Activated B cell treated with CpG ODN at 0.5 μM for 24 hours (primary cell): ENCODE results near the gene NUDT3. TPM values are rescaled to one million over a fixed set of nuclear protein-coding genes. Genes with fewer than 3 reads are reported as not detected.
A peak's percentile ranks its signal among the peaks of the same experiment; 100 is the strongest.
"Not testable (repeated sequence)": the region's sequence is repeated elsewhere in the genome, so short reads cannot be mapped to it uniquely, and the experiment has no call there.

Experiments
- ATAC-seq: fragments of 200-7000 bp; cut with Tn5 transposase; one replicate; pipeline ENCODE4 v1.10.0; 2021; ENCODE audit warnings: low read depth, mild to moderate bottlenecking, moderate library complexity
- CTCF ChIA-PET: fragments of 350-600 bp; sonication (Branson Sonifier 250); formaldehyde crosslinking; loops from one replicate; lab custom pipeline; 2021; ENCODE audit warnings: antibody characterized with exemption; lab: Charles Lee
- POLR2A ChIA-PET: fragments of 350-600 bp; sonication (Branson Sonifier 250); formaldehyde crosslinking; loops from one replicate; lab custom pipeline; 2021; ENCODE audit warnings: antibody characterized with exemption; lab: Charles Lee
- DNase-seq: peaks from one replicate; pipeline ENCODE4 v3.0.0; 2022
- H3K27ac Mint-ChIP-seq: one replicate; pipeline ENCODE4 v1.8.0; 2020; ENCODE audit warnings: mixed read lengths
- H3K27me3 Mint-ChIP-seq: one replicate; pipeline ENCODE4 v1.8.0; 2021; ENCODE audit warnings: mixed read lengths
- H3K36me3 Mint-ChIP-seq: one replicate; pipeline ENCODE4 v1.8.0; 2021; ENCODE audit warnings: low read depth, mixed read lengths
- H3K4me1 Mint-ChIP-seq: one replicate; pipeline ENCODE4 v1.8.0; 2021; ENCODE audit warnings: mixed read lengths
- H3K4me3 Mint-ChIP-seq: one replicate; pipeline ENCODE4 v1.8.0; 2020; ENCODE audit warnings: mild to moderate bottlenecking, mixed read lengths
- H3K9me3 Mint-ChIP-seq: one replicate; pipeline ENCODE4 v1.8.0; 2020; ENCODE audit warnings: mixed read lengths
- CTCF ChIP-seq: fragments of 200-600 bp; IDR thresholded peaks from one replicate; pipeline ENCODE4 v1.8.0; 2022; ENCODE audit warnings: antibody characterized with exemption, mild to moderate bottlenecking
- intact Hi-C: fragments of 100-400 bp; cut with micrococcal nuclease; formaldehyde crosslinking; loops from one replicate; pipeline ENCODE4 v1.15.1; 2024
- total RNA-seq: library from RNA; stranded (reverse); gene quantifications from 2 replicates; pipeline ENCODE4 v1.2.3, GENCODE V29; 2022

Gene NUDT3
- total RNA-seq, 1 donor from 2014 or later: 27.0 TPM

- no peaks in the 10 kb centered on the region for H3K9me3 Mint-ChIP-seq
- H3K27ac Mint-ChIP-seq: no peak overlapping the region
- no peak overlapping the region for H3K4me3 Mint-ChIP-seq
- ATAC-seq (no peak), DNase-seq (no peak)
- no peaks in the 10 kb centered on the region for H3K27me3 Mint-ChIP-seq
- no peak for TF ChIP-seq CTCF
- POLR2A ChIA-PET: no interaction called here
- peaks cover 11% of the 10 kb centered on the region for H3K36me3 Mint-ChIP-seq
- CTCF ChIA-PET: no interaction called here
- intact Hi-C loops: no loop called here
- peaks cover 34% of the 10 kb centered on the region for H3K4me1 Mint-ChIP-seq
Measured at GRCh38 chr6:34276191-34276590, 116.3 kb downstream of the NUDT3 start.

GRCh38 chr6:34275128-34275804 lies 117.2 kb downstream of the NUDT3 start:
- DNase-seq (no peak), ATAC-seq (no peak)
- Mint-ChIP-seq H3K4me3 (no peak overlapping the region), H3K36me3 (peaks cover 5% of the 10 kb centered on the region), H3K27me3 (no peaks in the 10 kb centered on the region), H3K27ac (peak overlapping the region; percentile 42), H3K9me3 (no peaks in the 10 kb centered on the region), H3K4me1 (peaks cover 35% of the 10 kb centered on the region)
- TF ChIP-seq CTCF: no peak
- CTCF ChIA-PET: no interaction called here
- POLR2A ChIA-PET: no interaction called here
- intact Hi-C loops: no loop called here

- H3K4me3 Mint-ChIP-seq: no peak overlapping the region
- intact Hi-C loops: no loop called here
- CTCF ChIA-PET: no interaction called here
Measured at GRCh38 chr6:34274129-34274528, 118.3 kb downstream of the NUDT3 start.

GRCh38 chr6:34273242-34273805 lies 119.1 kb downstream of the NUDT3 start:
- ChIA-PET CTCF (no interaction called here), POLR2A (interaction anchor here (0.6 kb wide), 1 partner anchor 142 kb away, joined by 3 read pairs; no protein-coding TSS in a partner anchor)
- H3K36me3 Mint-ChIP-seq: no peaks in the 10 kb centered on the region
- H3K4me3 Mint-ChIP-seq: no peak overlapping the region
- intact Hi-C loops: no loop called here
- H3K27me3 Mint-ChIP-seq: no peaks in the 10 kb centered on the region
- no peak for DNase-seq
- no peak for ATAC-seq
- no peaks in the 10 kb centered on the region for H3K9me3 Mint-ChIP-seq
- H3K27ac Mint-ChIP-seq: no peak overlapping the region
- H3K4me1 Mint-ChIP-seq: peaks cover 29% of the 10 kb centered on the region
- TF ChIP-seq CTCF: no peak

More at GRCh38 chr6:34274129-34274528, 118.3 kb downstream of the NUDT3 start:
- no peaks in the 10 kb centered on the region for H3K9me3 Mint-ChIP-seq
- POLR2A ChIA-PET: no interaction called here
- peaks cover 31% of the 10 kb centered on the region for H3K4me1 Mint-ChIP-seq
- no peak for ATAC-seq
- peak overlapping the region; percentile 36 for H3K27ac Mint-ChIP-seq
- H3K27me3 Mint-ChIP-seq: no peaks in the 10 kb centered on the region
- H3K36me3 Mint-ChIP-seq: no peaks in the 10 kb centered on the region
- DNase-seq: no peak
- no peak for TF ChIP-seq CTCF

- POLR2A ChIA-PET: interaction anchor here (0.7 to 1.6 kb wide), 2 partner anchors 36 to 154 kb away, joined by 3 read pairs; partner anchors contain the start of gene HMGA1
- no peak for DNase-seq
- no peaks in the 10 kb centered on the region for H3K27me3 Mint-ChIP-seq
- H3K4me1 Mint-ChIP-seq: peaks cover 29% of the 10 kb centered on the region
- H3K36me3 Mint-ChIP-seq: no peaks in the 10 kb centered on the region
- no peaks in the 10 kb centered on the region for H3K9me3 Mint-ChIP-seq
- H3K4me3 Mint-ChIP-seq: no peak overlapping the region
- peak overlapping the region; percentile 41 for H3K27ac Mint-ChIP-seq
- TF ChIP-seq CTCF: no peak
- peak; percentile 49 for ATAC-seq
- CTCF ChIA-PET: no interaction called here
- intact Hi-C loops: no loop called here
Measured at GRCh38 chr6:34272013-34272926, 120.2 kb downstream of the NUDT3 start.

GRCh38 chr6:34269658-34270341 lies 122.7 kb downstream of the NUDT3 start:
- H3K27ac Mint-ChIP-seq, CTCF ChIA-PET, H3K9me3 Mint-ChIP-seq, H3K27me3 Mint-ChIP-seq, intact Hi-C loops, H3K36me3 Mint-ChIP-seq, POLR2A ChIA-PET, DNase-seq, H3K4me3 Mint-ChIP-seq, ATAC-seq: not testable (repeated sequence)
- H3K4me1 Mint-ChIP-seq: peaks cover 25% of the 10 kb centered on the region

GRCh38 chr6:34269132-34269531 lies 123.3 kb downstream of the NUDT3 start:
- POLR2A ChIA-PET, intact Hi-C loops, H3K27ac Mint-ChIP-seq, H3K9me3 Mint-ChIP-seq, H3K27me3 Mint-ChIP-seq, DNase-seq, CTCF ChIA-PET, ATAC-seq, H3K36me3 Mint-ChIP-seq, H3K4me3 Mint-ChIP-seq: not testable (repeated sequence)
- peaks cover 25% of the 10 kb centered on the region for H3K4me1 Mint-ChIP-seq
